HepG2 (cell line): ENCODE data around the gene ZNF341. TPM values are rescaled to one million over a fixed set of nuclear protein-coding genes. Genes with fewer than 3 reads are reported as not detected.

Source experiments
- FLYWCH1 ChIP-seq: sonication (generic); formaldehyde crosslinking; IDR thresholded peaks from 2 replicates; pipeline ENCODE4 v1.8.1; 2023; ENCODE audit warnings: mild to moderate bottlenecking, missing genetic modification reagents
- HNRNPLL ChIP-seq: fragments of 200-400 bp; formaldehyde crosslinking; IDR thresholded peaks from 2 replicates; pipeline ENCODE4 v1.6.1; 2017; ENCODE audit warnings: mild to moderate bottlenecking, low read depth, low read length; ENCODE audit not compliant: poor library complexity, severe bottlenecking
- MXI1 ChIP-seq: IDR thresholded peaks from 3 replicates; pipeline ENCODE4 v1.6.1; 2012; ENCODE audit warnings: low read depth, low read length, inconsistent platforms, borderline replicate concordance
- NCOA5 ChIP-seq: sonication (generic); formaldehyde crosslinking; IDR thresholded peaks from 2 replicates; pipeline ENCODE4 v1.4.0; 2020; ENCODE audit warnings: missing genetic modification reagents
- NFE2 ChIP-seq: sonication (generic); formaldehyde crosslinking; IDR thresholded peaks from 2 replicates; pipeline ENCODE4 v1.4.0; 2020; ENCODE audit warnings: missing genetic modification reagents
- PHF21A ChIP-seq: sonication (generic); formaldehyde crosslinking; IDR thresholded peaks from 2 replicates; pipeline ENCODE4 v1.5.0; 2020; ENCODE audit warnings: mild to moderate bottlenecking, missing genetic modification reagents
- SAP130 ChIP-seq: IDR thresholded peaks from 2 replicates; pipeline ENCODE4 v1.6.1; 2016; ENCODE audit warnings: low read depth
- SPEN ChIP-seq: sonication (generic); formaldehyde crosslinking; IDR thresholded peaks from 2 replicates; pipeline ENCODE4 v1.5.1; 2020; ENCODE audit warnings: low read depth, mild to moderate bottlenecking, missing genetic modification reagents
- ZFP90 ChIP-seq: sonication (generic); formaldehyde crosslinking; IDR thresholded peaks from 2 replicates; pipeline ENCODE4 v1.8.0; 2022; ENCODE audit warnings: missing genetic modification reagents, mild to moderate bottlenecking, inconsistent platforms, borderline replicate concordance
- ZNF3 ChIP-seq: IDR thresholded peaks from 2 replicates; pipeline ENCODE4 v1.7.0; 2017; ENCODE audit warnings: inconsistent platforms
- ZNF468 ChIP-seq: sonication (generic); formaldehyde crosslinking; IDR thresholded peaks from 2 replicates; pipeline ENCODE4 v1.8.0; 2022; ENCODE audit warnings: mild to moderate bottlenecking, moderate library complexity, missing genetic modification reagents
- ZNF670 ChIP-seq: sonication (generic); formaldehyde crosslinking; IDR thresholded peaks from 2 replicates; pipeline ENCODE4 v1.8.0; 2022; ENCODE audit warnings: mild to moderate bottlenecking, missing genetic modification reagents, borderline replicate concordance
- ZNF766 ChIP-seq: sonication (generic); formaldehyde crosslinking; IDR thresholded peaks from 2 replicates; pipeline ENCODE4 v1.5.0; 2020; ENCODE audit warnings: missing genetic modification reagents, borderline replicate concordance
- ZSCAN9 ChIP-seq: IDR thresholded peaks from 2 replicates; pipeline ENCODE4 v1.6.1; 2016; ENCODE audit warnings: borderline replicate concordance
- polyA plus RNA-seq, 8 experiments: library from polyadenylated mRNA; depleted of rRNA in 3 of 8; stranded (reverse) in 7 of 8; unstranded in 1 of 8; fragments of >200 nt; fragmentation: Illumina TruSeq in 4 of 8; extraction: Trizol in 4 of 8; gene quantifications; 2 replicates each; pipeline versions ENCODE4 v1.2.1 to v1.2.3, GENCODE V29; 2011 to 2016; ENCODE audit warnings: low read depth in 4 of 8, missing spikeins in 1 of 8, mixed read lengths in 1 of 8; ENCODE audit not compliant: insufficient read depth in 1 of 8
- total RNA-seq, 5 experiments: library from RNA; depleted of rRNA; stranded (reverse); fragments of >200 nt; fragmentation: Illumina TruSeq; extraction: Trizol; gene quantifications; 2 replicates each; pipeline ENCODE4 v1.2.3, GENCODE V29; 2016; ENCODE audit warnings: low read depth in 1 of 5
- TF ChIP-seq, protein P1 (sequence below): sonication (generic); formaldehyde crosslinking; IDR thresholded peaks from 2 replicates; pipeline ENCODE4 v1.5.0; 2020; ENCODE audit warnings: mild to moderate bottlenecking, missing genetic modification reagents, borderline replicate concordance
- TF ChIP-seq, protein P2 (sequence below): sonication (generic); formaldehyde crosslinking; IDR thresholded peaks from 2 replicates; pipeline ENCODE4 v1.4.0; 2020; ENCODE audit warnings: mild to moderate bottlenecking, missing genetic modification reagents
- TF ChIP-seq, protein P3 (sequence below): sonication (generic); formaldehyde crosslinking; IDR thresholded peaks from 2 replicates; pipeline ENCODE4 v1.9.0; 2022; ENCODE audit warnings: missing genetic modification reagents, mild to moderate bottlenecking, borderline replicate concordance
- TF ChIP-seq, protein P4 (sequence below): sonication (generic); formaldehyde crosslinking; IDR thresholded peaks from 2 replicates; pipeline ENCODE4 v1.9.0; 2021; ENCODE audit warnings: missing genetic modification reagents, mild to moderate bottlenecking, borderline replicate concordance
- TF ChIP-seq, protein P5 (sequence below): sonication (generic); formaldehyde crosslinking; IDR thresholded peaks from 2 replicates; pipeline ENCODE4 v1.9.0; 2021; ENCODE audit warnings: missing genetic modification reagents, borderline replicate concordance

ZNF341 gene
- total and polyA plus RNA-seq, 2 of the 13 experiments (the other 11 are each of a cell fraction or from before 2014, with no cell fraction given), result 1.1 to 2.2 TPM

DNA sequence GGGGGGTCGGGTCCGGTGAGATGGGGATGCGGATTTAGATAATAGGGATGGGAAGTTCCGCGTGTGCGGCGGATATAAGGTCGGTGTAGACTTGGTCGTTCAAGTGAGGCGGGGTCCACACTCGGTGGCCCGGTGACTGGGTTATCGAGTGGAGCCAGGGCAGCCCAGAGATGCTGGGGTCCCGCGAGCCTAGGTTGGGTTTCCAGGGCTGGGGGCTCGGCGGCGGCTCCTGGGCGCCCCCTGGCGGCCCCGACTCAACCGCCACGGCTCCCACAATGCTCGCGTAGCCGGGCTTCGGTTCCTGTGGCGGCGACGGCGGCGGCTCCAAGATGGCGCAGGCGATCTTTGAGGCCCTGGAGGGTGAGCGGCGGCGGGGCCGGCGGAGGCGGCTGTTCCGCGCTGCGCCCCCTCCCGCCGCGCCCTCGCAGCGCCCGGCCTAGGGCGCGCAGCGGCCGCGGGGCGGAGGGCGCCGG is at the start of gene ZNF341 (continued):
- TF ChIP-seq MXI1, result no peak; the same call in 1 of the 3 replicates
- TF ChIP-seq, protein P1, sequence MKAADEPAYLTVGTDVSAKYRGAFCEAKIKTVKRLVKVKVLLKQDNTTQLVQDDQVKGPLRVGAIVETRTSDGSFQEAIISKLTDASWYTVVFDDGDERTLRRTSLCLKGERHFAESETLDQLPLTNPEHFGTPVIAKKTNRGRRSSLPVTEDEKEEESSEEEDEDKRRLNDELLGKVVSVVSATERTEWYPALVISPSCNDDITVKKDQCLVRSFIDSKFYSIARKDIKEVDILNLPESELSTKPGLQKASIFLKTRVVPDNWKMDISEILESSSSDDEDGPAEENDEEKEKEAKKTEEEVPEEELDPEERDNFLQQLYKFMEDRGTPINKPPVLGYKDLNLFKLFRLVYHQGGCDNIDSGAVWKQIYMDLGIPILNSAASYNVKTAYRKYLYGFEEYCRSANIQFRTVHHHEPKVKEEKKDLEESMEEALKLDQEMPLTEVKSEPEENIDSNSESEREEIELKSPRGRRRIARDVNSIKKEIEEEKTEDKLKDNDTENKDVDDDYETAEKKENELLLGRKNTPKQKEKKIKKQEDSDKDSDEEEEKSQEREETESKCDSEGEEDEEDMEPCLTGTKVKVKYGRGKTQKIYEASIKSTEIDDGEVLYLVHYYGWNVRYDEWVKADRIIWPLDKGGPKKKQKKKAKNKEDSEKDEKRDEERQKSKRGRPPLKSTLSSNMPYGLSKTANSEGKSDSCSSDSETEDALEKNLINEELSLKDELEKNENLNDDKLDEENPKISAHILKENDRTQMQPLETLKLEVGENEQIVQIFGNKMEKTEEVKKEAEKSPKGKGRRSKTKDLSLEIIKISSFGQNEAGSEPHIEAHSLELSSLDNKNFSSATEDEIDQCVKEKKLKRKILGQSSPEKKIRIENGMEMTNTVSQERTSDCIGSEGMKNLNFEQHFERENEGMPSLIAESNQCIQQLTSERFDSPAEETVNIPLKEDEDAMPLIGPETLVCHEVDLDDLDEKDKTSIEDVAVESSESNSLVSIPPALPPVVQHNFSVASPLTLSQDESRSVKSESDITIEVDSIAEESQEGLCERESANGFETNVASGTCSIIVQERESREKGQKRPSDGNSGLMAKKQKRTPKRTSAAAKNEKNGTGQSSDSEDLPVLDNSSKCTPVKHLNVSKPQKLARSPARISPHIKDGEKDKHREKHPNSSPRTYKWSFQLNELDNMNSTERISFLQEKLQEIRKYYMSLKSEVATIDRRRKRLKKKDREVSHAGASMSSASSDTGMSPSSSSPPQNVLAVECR (CRISPR knock-in tag), result no peak
- peak; percentile 59; the same call in 1 of the 2 replicates for TF ChIP-seq ZSCAN9 (CRISPR knock-in tag)
- TF ChIP-seq, protein P2, sequence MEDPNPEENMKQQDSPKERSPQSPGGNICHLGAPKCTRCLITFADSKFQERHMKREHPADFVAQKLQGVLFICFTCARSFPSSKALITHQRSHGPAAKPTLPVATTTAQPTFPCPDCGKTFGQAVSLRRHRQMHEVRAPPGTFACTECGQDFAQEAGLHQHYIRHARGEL (CRISPR knock-in tag), result no peak
- no peak for TF ChIP-seq SPEN (CRISPR knock-in tag)
- peak; percentile 82 for TF ChIP-seq HNRNPLL
- TF ChIP-seq ZNF670 (CRISPR knock-in tag), result no peak
- TF ChIP-seq NFE2 (CRISPR knock-in tag), result no peak
- no peak; the same call in 1 of the 2 replicates for TF ChIP-seq ZFP90 (CRISPR knock-in tag)
- no peak for TF ChIP-seq FLYWCH1
- no peak for TF ChIP-seq PHF21A
- TF ChIP-seq ZNF766 (CRISPR knock-in tag), result no peak; the same call in 1 of the 2 replicates
- no peak for TF ChIP-seq NCOA5 (CRISPR knock-in tag)
- TF ChIP-seq, protein P3, sequence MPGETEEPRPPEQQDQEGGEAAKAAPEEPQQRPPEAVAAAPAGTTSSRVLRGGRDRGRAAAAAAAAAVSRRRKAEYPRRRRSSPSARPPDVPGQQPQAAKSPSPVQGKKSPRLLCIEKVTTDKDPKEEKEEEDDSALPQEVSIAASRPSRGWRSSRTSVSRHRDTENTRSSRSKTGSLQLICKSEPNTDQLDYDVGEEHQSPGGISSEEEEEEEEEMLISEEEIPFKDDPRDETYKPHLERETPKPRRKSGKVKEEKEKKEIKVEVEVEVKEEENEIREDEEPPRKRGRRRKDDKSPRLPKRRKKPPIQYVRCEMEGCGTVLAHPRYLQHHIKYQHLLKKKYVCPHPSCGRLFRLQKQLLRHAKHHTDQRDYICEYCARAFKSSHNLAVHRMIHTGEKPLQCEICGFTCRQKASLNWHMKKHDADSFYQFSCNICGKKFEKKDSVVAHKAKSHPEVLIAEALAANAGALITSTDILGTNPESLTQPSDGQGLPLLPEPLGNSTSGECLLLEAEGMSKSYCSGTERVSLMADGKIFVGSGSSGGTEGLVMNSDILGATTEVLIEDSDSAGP (CRISPR knock-in tag), result peak; percentile 65; the same call in 1 of the 2 replicates
- TF ChIP-seq ZNF468 (CRISPR knock-in tag), result no peak
- TF ChIP-seq, protein P4, sequence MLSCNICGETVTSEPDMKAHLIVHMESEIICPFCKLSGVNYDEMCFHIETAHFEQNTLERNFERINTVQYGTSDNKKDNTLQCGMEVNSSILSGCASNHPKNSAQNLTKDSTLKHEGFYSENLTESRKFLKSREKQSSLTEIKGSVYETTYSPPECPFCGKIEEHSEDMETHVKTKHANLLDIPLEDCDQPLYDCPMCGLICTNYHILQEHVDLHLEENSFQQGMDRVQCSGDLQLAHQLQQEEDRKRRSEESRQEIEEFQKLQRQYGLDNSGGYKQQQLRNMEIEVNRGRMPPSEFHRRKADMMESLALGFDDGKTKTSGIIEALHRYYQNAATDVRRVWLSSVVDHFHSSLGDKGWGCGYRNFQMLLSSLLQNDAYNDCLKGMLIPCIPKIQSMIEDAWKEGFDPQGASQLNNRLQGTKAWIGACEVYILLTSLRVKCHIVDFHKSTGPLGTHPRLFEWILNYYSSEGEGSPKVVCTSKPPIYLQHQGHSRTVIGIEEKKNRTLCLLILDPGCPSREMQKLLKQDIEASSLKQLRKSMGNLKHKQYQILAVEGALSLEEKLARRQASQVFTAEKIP (CRISPR knock-in tag), result no peak
- TF ChIP-seq, protein P5, sequence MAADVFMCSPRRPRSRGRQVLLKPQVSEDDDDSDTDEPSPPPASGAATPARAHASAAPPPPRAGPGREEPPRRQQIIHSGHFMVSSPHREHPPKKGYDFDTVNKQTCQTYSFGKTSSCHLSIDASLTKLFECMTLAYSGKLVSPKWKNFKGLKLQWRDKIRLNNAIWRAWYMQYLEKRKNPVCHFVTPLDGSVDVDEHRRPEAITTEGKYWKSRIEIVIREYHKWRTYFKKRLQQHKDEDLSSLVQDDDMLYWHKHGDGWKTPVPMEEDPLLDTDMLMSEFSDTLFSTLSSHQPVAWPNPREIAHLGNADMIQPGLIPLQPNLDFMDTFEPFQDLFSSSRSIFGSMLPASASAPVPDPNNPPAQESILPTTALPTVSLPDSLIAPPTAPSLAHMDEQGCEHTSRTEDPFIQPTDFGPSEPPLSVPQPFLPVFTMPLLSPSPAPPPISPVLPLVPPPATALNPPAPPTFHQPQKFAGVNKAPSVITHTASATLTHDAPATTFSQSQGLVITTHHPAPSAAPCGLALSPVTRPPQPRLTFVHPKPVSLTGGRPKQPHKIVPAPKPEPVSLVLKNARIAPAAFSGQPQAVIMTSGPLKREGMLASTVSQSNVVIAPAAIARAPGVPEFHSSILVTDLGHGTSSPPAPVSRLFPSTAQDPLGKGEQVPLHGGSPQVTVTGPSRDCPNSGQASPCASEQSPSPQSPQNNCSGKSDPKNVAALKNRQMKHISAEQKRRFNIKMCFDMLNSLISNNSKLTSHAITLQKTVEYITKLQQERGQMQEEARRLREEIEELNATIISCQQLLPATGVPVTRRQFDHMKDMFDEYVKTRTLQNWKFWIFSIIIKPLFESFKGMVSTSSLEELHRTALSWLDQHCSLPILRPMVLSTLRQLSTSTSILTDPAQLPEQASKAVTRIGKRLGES (CRISPR knock-in tag), result no peak
- no peak for TF ChIP-seq ZNF3
- TF ChIP-seq SAP130, result peak; percentile 39
